Mesothelial cell of epicardium (in vitro differentiated cells): Measurements from ENCODE around the gene PCED1A. TPM values are rescaled to one million over a fixed set of nuclear protein-coding genes. Genes with fewer than 3 reads are reported as not detected.

Experiments used
- DNase-seq, 2 experiments: peaks; one replicate each; pipeline ENCODE4 v3.0.0; 2021; ENCODE audit warnings: low spot score in 2 of 2; ENCODE audit not compliant: unreplicated experiment in 2 of 2
- H3K27ac Mint-ChIP-seq: 2 replicates; pipeline ENCODE4 v1.8.0; 2021; ENCODE audit warnings: mixed read lengths
- H3K27me3 Mint-ChIP-seq: 2 replicates; pipeline ENCODE4 v1.8.0; 2021; ENCODE audit warnings: low read depth, mixed read lengths
- H3K36me3 Mint-ChIP-seq: 2 replicates; pipeline ENCODE4 v1.8.0; 2021; ENCODE audit warnings: mixed read lengths
- H3K4me1 Mint-ChIP-seq: 2 replicates; pipeline ENCODE4 v1.8.0; 2021; ENCODE audit warnings: mixed read lengths
- H3K4me3 Mint-ChIP-seq: 2 replicates; pipeline ENCODE4 v1.8.0; 2021; ENCODE audit warnings: mild to moderate bottlenecking, moderate library complexity, mixed read lengths
- H3K9me3 Mint-ChIP-seq: 2 replicates; pipeline ENCODE4 v1.8.0; 2021; ENCODE audit warnings: mixed read lengths
- total RNA-seq: library from RNA; stranded (reverse); gene quantifications from 3 replicates; pipeline ENCODE4 v1.2.1, GENCODE V29; 2021
- TF ChIP-seq, protein P1 (sequence below): fragments of 200-600 bp; sonication (generic); IDR thresholded peaks from one replicate; pipeline ENCODE4 v1.5.0; 2021; ENCODE audit warnings: antibody characterized with exemption; ENCODE audit not compliant: unreplicated experiment

PCED1A gene
- total RNA-seq, 1 donor from 2014 or later = 113 TPM

DNA sequence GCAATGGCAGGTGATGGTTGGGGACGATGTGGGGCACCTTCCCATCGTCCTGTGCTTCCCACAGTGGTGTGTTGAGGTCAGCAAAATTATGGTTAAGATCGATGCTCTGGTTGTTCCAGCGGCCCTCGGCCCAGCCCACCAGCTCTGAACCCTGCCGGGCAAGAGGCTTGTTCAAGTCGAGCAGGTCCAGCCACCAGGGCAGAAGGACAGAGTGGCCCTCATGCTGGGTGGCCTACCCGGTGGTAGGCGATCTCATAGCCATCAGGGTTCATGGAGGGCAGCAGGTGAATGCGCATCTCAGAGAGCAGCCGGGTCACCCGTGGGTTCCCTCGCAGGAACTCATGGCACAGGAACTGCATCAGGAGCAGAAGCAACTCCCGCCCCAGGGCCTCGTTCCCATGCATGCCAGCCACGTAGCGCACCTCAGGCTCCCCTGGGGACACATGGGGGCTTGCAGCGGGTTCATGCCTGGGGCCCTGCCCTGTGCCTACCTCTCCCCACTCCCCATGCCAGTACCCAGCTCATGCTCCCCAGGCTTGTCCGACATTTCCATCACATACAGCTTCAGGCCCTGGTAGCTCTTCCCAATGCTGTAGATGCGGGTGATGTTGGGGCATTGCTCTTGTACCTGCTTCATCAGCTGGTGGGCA, 44.3 kb downstream of the PCED1A start:
- H3K27me3 Mint-ChIP-seq = peaks cover 19% of the 10 kb centered on the region
- no peak for DNase-seq
- H3K27ac Mint-ChIP-seq = no peak overlapping the region
- H3K4me3 Mint-ChIP-seq = no peak overlapping the region
- H3K4me1 Mint-ChIP-seq = peaks cover 20% of the 10 kb centered on the region
- TF ChIP-seq, protein P1, sequence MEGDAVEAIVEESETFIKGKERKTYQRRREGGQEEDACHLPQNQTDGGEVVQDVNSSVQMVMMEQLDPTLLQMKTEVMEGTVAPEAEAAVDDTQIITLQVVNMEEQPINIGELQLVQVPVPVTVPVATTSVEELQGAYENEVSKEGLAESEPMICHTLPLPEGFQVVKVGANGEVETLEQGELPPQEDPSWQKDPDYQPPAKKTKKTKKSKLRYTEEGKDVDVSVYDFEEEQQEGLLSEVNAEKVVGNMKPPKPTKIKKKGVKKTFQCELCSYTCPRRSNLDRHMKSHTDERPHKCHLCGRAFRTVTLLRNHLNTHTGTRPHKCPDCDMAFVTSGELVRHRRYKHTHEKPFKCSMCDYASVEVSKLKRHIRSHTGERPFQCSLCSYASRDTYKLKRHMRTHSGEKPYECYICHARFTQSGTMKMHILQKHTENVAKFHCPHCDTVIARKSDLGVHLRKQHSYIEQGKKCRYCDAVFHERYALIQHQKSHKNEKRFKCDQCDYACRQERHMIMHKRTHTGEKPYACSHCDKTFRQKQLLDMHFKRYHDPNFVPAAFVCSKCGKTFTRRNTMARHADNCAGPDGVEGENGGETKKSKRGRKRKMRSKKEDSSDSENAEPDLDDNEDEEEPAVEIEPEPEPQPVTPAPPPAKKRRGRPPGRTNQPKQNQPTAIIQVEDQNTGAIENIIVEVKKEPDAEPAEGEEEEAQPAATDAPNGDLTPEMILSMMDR = no peak
- H3K9me3 Mint-ChIP-seq = no peaks in the 10 kb centered on the region
- H3K36me3 Mint-ChIP-seq = peaks cover 15% of the 10 kb centered on the region

DNA sequence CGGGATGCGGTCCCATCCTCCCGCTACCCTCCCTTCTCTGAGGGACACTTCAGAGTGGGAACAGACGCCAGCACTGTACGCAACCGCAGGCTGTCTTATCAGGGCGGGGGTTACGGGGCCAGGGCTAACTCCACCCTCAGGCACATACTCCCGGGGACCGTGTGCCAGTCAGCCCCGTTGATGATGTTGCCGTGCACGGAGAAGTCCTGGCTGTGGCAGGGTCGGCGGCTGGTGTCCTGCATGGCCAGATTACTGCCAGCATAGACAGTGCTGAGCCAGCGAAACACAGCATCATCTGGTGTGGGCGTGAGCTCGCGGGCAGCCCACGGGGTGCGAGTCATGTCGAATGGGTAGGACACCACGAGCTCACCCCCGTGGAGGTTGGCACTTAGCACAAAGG, 45.0 kb downstream of the PCED1A start:
- DNase-seq = no peak
- peaks cover under 1% of the 10 kb centered on the region for H3K9me3 Mint-ChIP-seq
- peaks cover 15% of the 10 kb centered on the region for H3K36me3 Mint-ChIP-seq
- H3K27me3 Mint-ChIP-seq = peaks cover 15% of the 10 kb centered on the region
- no peak overlapping the region for H3K27ac Mint-ChIP-seq
- no peak overlapping the region for H3K4me3 Mint-ChIP-seq
- TF ChIP-seq, protein P1 = no peak
- H3K4me1 Mint-ChIP-seq = peaks cover 15% of the 10 kb centered on the region

DNA sequence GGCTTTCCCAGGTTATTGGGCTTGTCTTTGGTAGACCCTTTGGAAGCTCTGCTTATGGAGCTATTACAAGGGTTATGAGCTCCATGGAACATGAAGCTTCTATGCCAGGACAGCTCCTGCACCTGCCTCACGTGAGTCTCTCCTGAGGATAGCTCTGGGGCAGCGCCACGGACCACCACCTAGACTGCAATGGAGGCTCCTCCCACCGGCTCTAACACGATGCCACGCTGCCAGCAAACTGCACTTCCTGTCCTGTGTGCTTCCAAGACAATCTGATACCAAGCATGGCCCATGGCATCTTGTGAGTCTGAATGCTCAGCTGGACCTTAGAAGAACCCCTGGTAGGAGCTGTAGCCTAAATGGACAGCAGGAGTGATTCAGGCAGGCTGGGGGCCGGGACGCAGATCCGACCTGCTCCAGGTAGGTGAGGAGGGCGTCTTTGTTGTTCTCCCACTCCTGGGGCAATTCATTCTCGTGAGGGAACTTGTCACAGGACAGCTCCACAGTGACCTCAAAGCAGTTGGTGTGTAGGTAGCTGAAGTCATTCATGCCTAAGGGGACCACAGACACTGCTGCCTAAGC, 45.5 kb downstream of the PCED1A start:
- Mint-ChIP-seq H3K4me1 (peaks cover 12% of the 10 kb centered on the region), H3K27ac (no peak overlapping the region), H3K36me3 (peaks cover 15% of the 10 kb centered on the region), H3K9me3 (peaks cover 4% of the 10 kb centered on the region), H3K27me3 (peaks cover 15% of the 10 kb centered on the region), H3K4me3 (no peak overlapping the region)
- TF ChIP-seq, protein P1 = no peak
- DNase-seq = no peak

DNA sequence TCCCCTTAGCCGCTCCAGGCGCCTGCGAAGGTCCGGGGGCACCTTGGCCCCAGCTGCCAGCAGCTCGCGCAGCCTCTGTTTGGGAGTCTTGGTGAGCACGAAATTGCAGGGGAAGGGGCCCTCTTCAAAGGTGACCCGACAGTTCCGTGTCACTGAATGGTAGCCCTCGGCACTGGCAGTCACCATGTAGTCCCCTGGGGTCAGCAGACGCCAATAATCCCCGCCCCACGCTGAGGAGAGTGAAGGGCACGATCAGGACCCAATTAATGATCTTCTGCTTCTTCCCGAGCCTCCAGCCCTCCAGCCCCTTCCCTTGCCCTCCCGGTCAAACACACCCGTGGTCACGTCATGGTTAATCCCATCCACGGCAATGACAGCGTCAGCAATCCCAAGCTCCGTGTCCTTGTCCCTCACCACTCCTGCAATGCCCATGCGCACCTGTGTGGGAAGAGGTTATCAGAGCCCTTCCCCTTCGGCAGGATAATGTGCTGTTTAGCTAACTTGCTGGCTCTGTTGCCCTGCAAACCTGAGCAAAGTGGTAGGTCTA, 46.2 kb downstream of the PCED1A start:
- H3K4me3 Mint-ChIP-seq = no peak overlapping the region
- TF ChIP-seq, protein P1 = no peak
- peaks cover 4% of the 10 kb centered on the region for H3K9me3 Mint-ChIP-seq
- peaks cover 6% of the 10 kb centered on the region for H3K4me1 Mint-ChIP-seq
- DNase-seq = no peak
- H3K27me3 Mint-ChIP-seq = peaks cover 14% of the 10 kb centered on the region
- H3K36me3 Mint-ChIP-seq = peaks cover 15% of the 10 kb centered on the region
- no peak overlapping the region for H3K27ac Mint-ChIP-seq

DNA sequence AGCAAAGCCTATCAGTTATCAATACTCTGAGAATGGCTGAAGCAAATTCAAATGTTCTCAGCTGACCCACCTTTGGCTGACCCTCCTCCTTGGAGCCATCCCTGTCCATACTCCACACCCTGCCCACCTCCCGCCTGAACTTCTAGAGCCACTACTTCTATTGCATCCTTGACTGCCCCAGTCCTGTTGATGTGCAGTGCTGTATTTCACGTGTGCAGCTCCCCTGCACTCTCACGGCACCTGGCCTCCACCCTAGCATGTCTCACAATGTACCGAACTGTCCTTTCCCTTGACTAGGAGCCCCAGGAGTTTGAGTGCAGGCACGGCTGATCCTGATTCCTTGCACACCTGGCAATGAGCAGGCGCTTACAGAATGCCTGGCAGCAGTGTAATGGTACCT, 47.0 kb downstream of the PCED1A start:
- no peak for DNase-seq
- Mint-ChIP-seq H3K4me3 (no peak overlapping the region), H3K4me1 (no peaks in the 10 kb centered on the region), H3K27me3 (peaks cover 21% of the 10 kb centered on the region), H3K27ac (no peak overlapping the region), H3K36me3 (peaks cover 15% of the 10 kb centered on the region), H3K9me3 (peaks cover 4% of the 10 kb centered on the region)
- TF ChIP-seq, protein P1 = no peak

Other genes starting within 250 kb of the PCED1A start
- 258 to 275 TPM (median 267 TPM) in 3 replicates for gene NOP56, start 188.0 kb downstream of the PCED1A start, total RNA-seq
- 87.9 to 93.1 TPM (median 91.6 TPM) in 3 replicates for gene IDH3B, start 176.4 kb downstream of the PCED1A start, total RNA-seq
- gene EBF4, start 147.9 kb downstream of the PCED1A start, total RNA-seq = 65.5 to 78.8 TPM (median 66.4 TPM) in 3 replicates
- 152 to 160 TPM (median 155 TPM) in 3 replicates for gene CPXM1, start 40.0 kb downstream of the PCED1A start, total RNA-seq
- not detected in 3 replicates for gene C20orf141, start 25.7 kb downstream of the PCED1A start, total RNA-seq
- gene TMEM239, start 24.3 kb downstream of the PCED1A start, total RNA-seq = not detected in 3 replicates
- 46.0 to 51.6 TPM (median 47.7 TPM) in 3 replicates for gene VPS16, start 90 bp upstream of the PCED1A start, total RNA-seq
- 62.5 to 67.0 TPM (median 65.2 TPM) in 3 replicates for gene PTPRA, start 32.8 kb upstream of the PCED1A start, total RNA-seq
- gene GNRH2, start 203.0 kb upstream of the PCED1A start, total RNA-seq = 1.6 to 2.1 TPM (median 1.9 TPM) in 3 replicates
- gene MRPS26, start 205.4 kb upstream of the PCED1A start, total RNA-seq = 56.9 to 66.3 TPM (median 57.0 TPM) in 3 replicates
- not detected in 3 replicates for gene OXT, start 231.0 kb upstream of the PCED1A start, total RNA-seq
- not detected in 3 replicates for gene AVP, start 244.1 kb upstream of the PCED1A start, total RNA-seq